ENCODE data around the gene ACACB.

ACACB gene

GRCh38 chr12:109228664-109229063, 112.3 kb downstream of the ACACB start:
- no peak overlapping the region for H3K27ac ChIP-seq
- TF ChIP-seq, protein P1, sequence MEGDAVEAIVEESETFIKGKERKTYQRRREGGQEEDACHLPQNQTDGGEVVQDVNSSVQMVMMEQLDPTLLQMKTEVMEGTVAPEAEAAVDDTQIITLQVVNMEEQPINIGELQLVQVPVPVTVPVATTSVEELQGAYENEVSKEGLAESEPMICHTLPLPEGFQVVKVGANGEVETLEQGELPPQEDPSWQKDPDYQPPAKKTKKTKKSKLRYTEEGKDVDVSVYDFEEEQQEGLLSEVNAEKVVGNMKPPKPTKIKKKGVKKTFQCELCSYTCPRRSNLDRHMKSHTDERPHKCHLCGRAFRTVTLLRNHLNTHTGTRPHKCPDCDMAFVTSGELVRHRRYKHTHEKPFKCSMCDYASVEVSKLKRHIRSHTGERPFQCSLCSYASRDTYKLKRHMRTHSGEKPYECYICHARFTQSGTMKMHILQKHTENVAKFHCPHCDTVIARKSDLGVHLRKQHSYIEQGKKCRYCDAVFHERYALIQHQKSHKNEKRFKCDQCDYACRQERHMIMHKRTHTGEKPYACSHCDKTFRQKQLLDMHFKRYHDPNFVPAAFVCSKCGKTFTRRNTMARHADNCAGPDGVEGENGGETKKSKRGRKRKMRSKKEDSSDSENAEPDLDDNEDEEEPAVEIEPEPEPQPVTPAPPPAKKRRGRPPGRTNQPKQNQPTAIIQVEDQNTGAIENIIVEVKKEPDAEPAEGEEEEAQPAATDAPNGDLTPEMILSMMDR (conservative IDR thresholded peaks at IDR 0.05): no peak
- no peak for TF ChIP-seq ZFX (IDR thresholded peaks at IDR 0.05)

DNA sequence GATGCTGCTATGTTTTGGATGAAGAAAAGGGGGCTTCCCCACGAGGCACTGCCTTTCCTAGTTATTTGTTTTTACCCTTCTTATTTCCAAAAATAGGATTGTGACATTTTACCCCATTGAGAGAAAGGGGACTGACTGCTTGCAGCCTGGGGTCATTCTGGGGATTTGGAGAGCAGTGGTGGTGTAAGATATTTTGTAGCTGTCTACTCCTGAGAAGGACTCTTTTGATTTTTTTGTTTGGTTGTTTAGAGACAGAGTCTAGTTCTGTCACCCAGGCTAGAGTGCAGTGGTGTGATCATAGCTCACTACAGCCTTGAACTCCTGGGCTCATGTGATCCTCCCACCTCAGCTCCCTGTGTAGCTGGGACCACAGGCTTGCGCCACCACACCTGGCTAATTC, 113.8 kb downstream of the ACACB start:
- TF ChIP-seq ZFX (IDR thresholded peaks at IDR 0.05): no peak
- TF ChIP-seq, protein P1 (conservative IDR thresholded peaks at IDR 0.05): no peak
- H3K27ac ChIP-seq: no peak overlapping the region

- H3K27ac ChIP-seq: no peak overlapping the region
- TF ChIP-seq ZFX (IDR thresholded peaks at IDR 0.05): no peak
Observed at GRCh38 chr12:109232731-109233130, 116.3 kb downstream of the ACACB start.

DNA sequence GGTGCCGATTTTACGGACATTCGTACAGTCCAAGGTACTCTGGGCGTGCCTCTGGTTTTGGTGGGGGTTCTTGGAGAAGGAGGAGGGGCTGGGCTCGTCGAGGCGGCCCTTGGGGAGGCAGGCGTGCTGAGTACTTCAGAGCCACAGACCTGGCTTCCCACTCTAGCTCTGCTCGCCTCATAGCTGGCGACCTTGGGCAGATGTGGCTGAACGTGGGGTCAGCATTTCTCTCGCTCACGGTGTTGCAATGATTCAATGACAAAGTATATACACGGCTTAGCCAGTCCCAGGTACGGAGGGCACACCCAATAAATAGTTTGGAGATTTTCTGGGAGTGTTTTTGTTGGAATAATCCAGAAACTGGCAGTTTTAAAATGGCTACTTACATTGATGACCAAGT, 117.6 kb downstream of the ACACB start:
- TF ChIP-seq, protein P1 (conservative IDR thresholded peaks at IDR 0.05): no peak
- TF ChIP-seq ZFX (IDR thresholded peaks at IDR 0.05): no peak

DNA sequence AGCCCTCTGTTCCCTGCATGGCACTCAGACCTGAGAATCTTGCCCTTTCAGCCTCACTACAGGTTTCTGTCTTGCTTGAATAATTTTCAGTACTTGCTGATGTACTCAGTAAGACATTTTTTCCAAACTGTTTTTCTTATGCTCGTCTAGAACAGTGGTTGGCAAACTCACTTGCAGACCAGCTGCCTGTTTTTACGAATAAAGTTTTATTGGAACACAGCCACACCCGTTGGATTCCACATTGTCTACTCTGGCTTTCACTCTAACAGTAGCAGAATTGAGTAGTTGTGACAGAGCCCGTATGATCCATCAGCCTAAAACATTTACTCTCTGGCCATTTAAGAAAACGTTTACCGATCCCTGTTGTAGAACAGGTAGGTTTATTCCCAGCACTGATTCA, 119.9 kb downstream of the ACACB start:
- TF ChIP-seq ZFX (IDR thresholded peaks at IDR 0.05): no peak
- TF ChIP-seq, protein P1 (conservative IDR thresholded peaks at IDR 0.05): no peak
- no peak overlapping the region for H3K27ac ChIP-seq

More for the DNA sequence above, 117.6 kb downstream of the ACACB start:
- no peak overlapping the region for H3K27ac ChIP-seq

DNA sequence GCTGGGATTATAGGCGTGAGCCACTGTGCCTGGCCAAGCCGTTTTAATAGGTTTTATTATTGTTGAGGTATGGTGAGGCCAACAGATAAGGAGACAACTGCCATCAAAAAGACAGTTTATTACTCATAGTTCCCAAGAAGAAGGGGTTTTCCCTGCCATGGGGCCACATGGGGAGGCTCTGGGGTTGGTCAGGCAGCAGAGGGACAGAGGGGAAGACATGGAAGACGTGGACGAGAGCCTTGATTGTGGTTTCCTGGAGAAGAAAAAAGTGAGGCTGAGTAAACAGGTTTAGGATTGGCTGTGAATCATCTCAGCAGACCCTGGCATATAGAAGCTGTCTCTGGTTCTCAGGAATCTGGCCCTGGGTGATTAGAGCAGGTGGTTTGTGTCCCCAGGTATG, 122.8 kb downstream of the ACACB start:
- TF ChIP-seq, protein P1 (conservative IDR thresholded peaks at IDR 0.05): no peak
- TF ChIP-seq ZFX (IDR thresholded peaks at IDR 0.05): no peak
- H3K27ac ChIP-seq: no peak overlapping the region

GRCh38 chr12:109239691-109240090, 123.3 kb downstream of the ACACB start:
- TF ChIP-seq, protein P1 (conservative IDR thresholded peaks at IDR 0.05): no peak
- TF ChIP-seq ZFX (IDR thresholded peaks at IDR 0.05): no peak
- H3K27ac ChIP-seq: no peak overlapping the region

GRCh38 chr12:109240365-109240764, 124.0 kb downstream of the ACACB start:
- no peak overlapping the region for H3K27ac ChIP-seq

GRCh38 chr12:109241936-109242335, 125.5 kb downstream of the ACACB start:
- H3K27ac ChIP-seq: no peak overlapping the region
- TF ChIP-seq, protein P1 (conservative IDR thresholded peaks at IDR 0.05): no peak
- TF ChIP-seq ZFX (IDR thresholded peaks at IDR 0.05): no peak

More at GRCh38 chr12:109240365-109240764, 124.0 kb downstream of the ACACB start:
- TF ChIP-seq ZFX (IDR thresholded peaks at IDR 0.05): no peak
